A549 (cell line): ENCODE results near the gene EML4. TPM values are rescaled to one million over a fixed set of nuclear protein-coding genes. Genes with fewer than 3 reads are reported as not detected.

ENCODE experiments used
- ATAC-seq, 2 experiments: fragments of 200-7000 bp in 1 of 2; fragments of >200 bp in 1 of 2; cut with Nextera tagmentation in 1 of 2; cut with Tn5 transposase in 1 of 2; 3 replicates each; pipeline versions ENCODE4 v1.8.0 to v1.9.1; 2018 to 2020; ENCODE audit warnings: mild to moderate bottlenecking in 1 of 2, moderate library complexity in 1 of 2
- CTCF ChIA-PET: fragments of 300-600 bp; sonication (Branson Sonifier 250); formaldehyde crosslinking; extraction: SDS; loops from one replicate; lab custom pipeline; 2021; ENCODE audit warnings: antibody characterized with exemption, inconsistent platforms; lab: Yijun Ruan, JAX
- POLR2A ChIA-PET: fragments of 350-600 bp; formaldehyde crosslinking; extraction: SDS; loops from one replicate; lab custom pipeline; 2021; ENCODE audit warnings: antibody characterized with exemption, inconsistent platforms; lab: Yijun Ruan, JAX
- DNase-seq, 2 experiments: peaks; one replicate each; pipeline versions ENCODE4 v3.0.0 to v3.0.0-alpha.2; 2011 to 2016; ENCODE audit warnings: low read depth in 1 of 2, low spot score in 1 of 2
- FAIRE-seq: peaks from 2 replicates; lab custom pipeline; 2011; peaks lifted over from hg19 to GRCh38; lab: Jason Lieb, UNC
- H3K27ac ChIP-seq, 2 experiments: fragments of >200 bp; sonication (Bioruptor Twin); formaldehyde crosslinking; 3 replicates each; pipeline ENCODE4 v1.5.1; 2016 to 2017
- H3K4me1 ChIP-seq: fragments of >200 bp; sonication (Bioruptor Twin); formaldehyde crosslinking; 3 replicates; pipeline ENCODE4 v1.6.1; 2016
- H3K4me2 ChIP-seq: fragments of >200 bp; sonication (Bioruptor Twin); formaldehyde crosslinking; 3 replicates; pipeline ENCODE4 v1.6.1; 2016
- H3K4me3 ChIP-seq: fragments of >200 bp; sonication (Bioruptor Twin); formaldehyde crosslinking; 3 replicates; pipeline ENCODE4 v1.5.1; 2016
- H3K9me3 ChIP-seq: fragments of >200 bp; sonication (Bioruptor Twin); formaldehyde crosslinking; 3 replicates; pipeline ENCODE4 v1.6.1; 2016
- BCL3 ChIP-seq: fragments of >200 bp; sonication (Bioruptor Twin); formaldehyde crosslinking; IDR thresholded peaks from 3 replicates; pipeline ENCODE4 v1.6.1; 2016
- BHLHE40 ChIP-seq: IDR thresholded peaks from 2 replicates; pipeline ENCODE4 v1.6.1; 2012; ENCODE audit warnings: low read depth, low read length, inconsistent platforms
- CBX2 ChIP-seq: fragments of 200-600 bp; sonication (generic); IDR thresholded peaks from 2 replicates; pipeline ENCODE4 v1.6.1; 2016; ENCODE audit warnings: low read depth, mild to moderate bottlenecking, borderline replicate concordance
- CTCF ChIP-seq: fragments of >200 bp; sonication (Bioruptor Twin); formaldehyde crosslinking; IDR thresholded peaks from 3 replicates; pipeline ENCODE4 v1.5.1; 2016
- EHMT2 ChIP-seq: fragments of 200-600 bp; sonication (generic); IDR thresholded peaks from 2 replicates; pipeline ENCODE4 v1.6.1; 2016; ENCODE audit warnings: antibody characterized with exemption, low read depth, mild to moderate bottlenecking, moderate library complexity
- ESRRA ChIP-seq: fragments of 150-350 bp; IDR thresholded peaks from 2 replicates; pipeline ENCODE4 v1.6.1; 2014; ENCODE audit warnings: mild to moderate bottlenecking, low read length, borderline replicate concordance
- FOSL2 ChIP-seq, 2 experiments: fragments of 450-650 bp in 1 of 2; fragments of >200 bp in 1 of 2; sonication (Bioruptor Twin) in 1 of 2; formaldehyde crosslinking; IDR thresholded peaks; 2 replicates each; pipeline versions ENCODE4 v1.5.0 to v1.6.1; 2016 to 2020; ENCODE audit warnings: mild to moderate bottlenecking in 1 of 2, moderate library complexity in 1 of 2
- FOXS1 ChIP-seq: fragments of 250-450 bp; sonication (Bioruptor Pico); IDR thresholded peaks from 2 replicates; pipeline ENCODE4 v1.5.0; 2020; ENCODE audit warnings: mild to moderate bottlenecking, moderate library complexity
- HEYL ChIP-seq: fragments of 250-450 bp; sonication (Bioruptor Pico); IDR thresholded peaks from 2 replicates; pipeline ENCODE4 v1.8.0; 2021; ENCODE audit warnings: mild to moderate bottlenecking, moderate library complexity
- HOXA7 ChIP-seq: fragments of 250-450 bp; sonication (Bioruptor Pico); IDR thresholded peaks from 2 replicates; pipeline ENCODE4 v1.5.0; 2020; ENCODE audit warnings: mild to moderate bottlenecking, moderate library complexity
- JUN ChIP-seq, 2 experiments: fragments of >200 bp; sonication (Bioruptor Twin); formaldehyde crosslinking; IDR thresholded peaks; 2 replicates in 1 of 2; 3 replicates in 1 of 2; pipeline ENCODE4 v1.6.1; 2016 to 2017
- KDM1A ChIP-seq: fragments of 200-600 bp; sonication (generic); IDR thresholded peaks from 2 replicates; pipeline ENCODE4 v1.6.1; 2016; ENCODE audit warnings: low read depth, mild to moderate bottlenecking
- KDM5A ChIP-seq: fragments of 200-600 bp; sonication (generic); IDR thresholded peaks from 2 replicates; pipeline ENCODE4 v1.6.1; 2016; ENCODE audit warnings: antibody characterized with exemption, mild to moderate bottlenecking
- MAFK ChIP-seq: fragments of 450-650 bp; IDR thresholded peaks from 2 replicates; pipeline ENCODE4 v1.6.1; 2014; ENCODE audit not compliant: partially characterized antibody
- POLR2A ChIP-seq: IDR thresholded peaks from 2 replicates; pipeline ENCODE4 v1.6.1; 2012; ENCODE audit warnings: mild to moderate bottlenecking, low read length
- RARB ChIP-seq: fragments of 250-450 bp; sonication (Bioruptor Pico); IDR thresholded peaks from 2 replicates; pipeline ENCODE4 v1.8.0; 2021; ENCODE audit warnings: mild to moderate bottlenecking, moderate library complexity
- SMC3 ChIP-seq: fragments of >200 bp; sonication (Bioruptor Twin); formaldehyde crosslinking; IDR thresholded peaks from 3 replicates; pipeline ENCODE4 v1.6.1; 2018; ENCODE audit warnings: inconsistent platforms
- TFCP2L1 ChIP-seq: fragments of 250-450 bp; sonication (Bioruptor Pico); IDR thresholded peaks from 2 replicates; pipeline ENCODE4 v1.5.0; 2021; ENCODE audit warnings: mild to moderate bottlenecking
- TP53 ChIP-seq: fragments of 250-450 bp; sonication (Bioruptor Pico); IDR thresholded peaks from 2 replicates; pipeline ENCODE4 v1.5.0; 2021; ENCODE audit warnings: mild to moderate bottlenecking, moderate library complexity
- ZC3H11A ChIP-seq: fragments of 450-650 bp; IDR thresholded peaks from 2 replicates; pipeline ENCODE4 v1.6.1; 2014; ENCODE audit warnings: antibody characterized with exemption, mild to moderate bottlenecking
- ZFP36 ChIP-seq: fragments of 450-650 bp; IDR thresholded peaks from 2 replicates; pipeline ENCODE4 v1.6.1; 2014; ENCODE audit warnings: borderline replicate concordance; ENCODE audit not compliant: partially characterized antibody
- ZNF302 ChIP-seq: fragments of 250-450 bp; sonication (Bioruptor Pico); IDR thresholded peaks from 2 replicates; pipeline ENCODE4 v1.9.0; 2021; ENCODE audit warnings: inconsistent platforms, mild to moderate bottlenecking, moderate library complexity
- WGBS: methylation state at CpG from one replicate; pipeline ENCODE4 v1.1.6; 2017; ENCODE audit errors: missing lambda C conversion rate; 5-methylcytosine and 5-hydroxymethylcytosine counted together
- polyA plus RNA-seq, 4 experiments: library from polyadenylated mRNA; depleted of rRNA in 3 of 4; stranded (reverse); fragments of >200 nt; fragmentation: RNase III in 1 of 4; extraction: RNeasy Plus Mini Kit Qiagen cat#74134 plus additional on column Dnase treatment in 1 of 4; gene quantifications; 2 replicates in 3 of 4; 3 replicates in 1 of 4; pipeline ENCODE4 v1.2.3, GENCODE V29; 2011 to 2017
- TF ChIP-seq, protein P1 (sequence below): fragments of 150-350 bp; IDR thresholded peaks from 2 replicates; pipeline ENCODE4 v1.6.1; 2014; ENCODE audit warnings: low read depth, mild to moderate bottlenecking, low read length
- TF ChIP-seq, protein P2 (sequence below): fragments of 250-450 bp; sonication (Bioruptor Pico); IDR thresholded peaks from 2 replicates; pipeline ENCODE4 v1.5.0; 2021; ENCODE audit warnings: mild to moderate bottlenecking, moderate library complexity, borderline replicate concordance
- TF ChIP-seq, protein P3 (sequence below): IDR thresholded peaks from 2 replicates; pipeline ENCODE4 v1.6.1; 2012; ENCODE audit warnings: low read depth, borderline replicate concordance
- TF ChIP-seq, protein P4 (sequence below): fragments of 250-450 bp; sonication (Bioruptor Pico); IDR thresholded peaks from 2 replicates; pipeline ENCODE4 v1.5.0; 2020; ENCODE audit warnings: low read depth, mild to moderate bottlenecking, moderate library complexity

The EML4 gene
- polyA plus RNA-seq, 2 of the 4 experiments (the other 2 are of a cell fraction), result 34.6 to 130 TPM

DNA sequence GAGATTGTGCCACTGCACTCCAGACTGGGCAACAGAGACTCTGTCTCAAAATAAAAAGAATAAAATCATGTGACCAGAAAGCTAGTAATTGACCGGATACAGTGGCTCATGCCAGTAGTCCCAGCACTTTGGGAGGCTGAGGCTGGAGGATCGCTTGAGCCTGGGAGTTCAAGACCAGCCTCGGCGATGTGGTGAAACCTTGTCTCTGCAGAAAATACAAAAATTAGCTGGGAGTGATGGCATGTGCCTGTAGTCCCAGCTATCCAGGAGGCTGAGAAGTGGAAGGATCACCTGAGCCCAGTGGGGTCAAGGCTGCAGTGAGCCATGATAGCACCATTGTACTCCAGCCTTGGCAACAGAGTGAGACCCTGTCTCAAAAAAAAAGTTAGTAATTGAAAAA, 155.1 kb downstream of the EML4 start:
- Histone ChIP-seq H3K27ac (no peak overlapping the region), H3K4me3 (no peak overlapping the region), H3K9me3 (no peaks in the 10 kb centered on the region), H3K4me2 (no peak overlapping the region), H3K4me1 (peaks cover 12% of the 10 kb centered on the region)
- WGBS, result 91% methylated on average over 4 of the region's 4 CpGs
- no peak for TF ChIP-seq CTCF
- no peak for TF ChIP-seq ZNF302 (CRISPR knock-in tag)
- TF ChIP-seq POLR2A, result no peak
- no peak for TF ChIP-seq MAFK
- TF ChIP-seq CBX2, result no peak
- TF ChIP-seq HEYL, result no peak
- no peak for TF ChIP-seq BCL3
- TF ChIP-seq KDM1A, result no peak
- TF ChIP-seq, protein P1, sequence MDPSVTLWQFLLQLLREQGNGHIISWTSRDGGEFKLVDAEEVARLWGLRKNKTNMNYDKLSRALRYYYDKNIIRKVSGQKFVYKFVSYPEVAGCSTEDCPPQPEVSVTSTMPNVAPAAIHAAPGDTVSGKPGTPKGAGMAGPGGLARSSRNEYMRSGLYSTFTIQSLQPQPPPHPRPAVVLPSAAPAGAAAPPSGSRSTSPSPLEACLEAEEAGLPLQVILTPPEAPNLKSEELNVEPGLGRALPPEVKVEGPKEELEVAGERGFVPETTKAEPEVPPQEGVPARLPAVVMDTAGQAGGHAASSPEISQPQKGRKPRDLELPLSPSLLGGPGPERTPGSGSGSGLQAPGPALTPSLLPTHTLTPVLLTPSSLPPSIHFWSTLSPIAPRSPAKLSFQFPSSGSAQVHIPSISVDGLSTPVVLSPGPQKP, result no peak
- TF ChIP-seq, protein P2, sequence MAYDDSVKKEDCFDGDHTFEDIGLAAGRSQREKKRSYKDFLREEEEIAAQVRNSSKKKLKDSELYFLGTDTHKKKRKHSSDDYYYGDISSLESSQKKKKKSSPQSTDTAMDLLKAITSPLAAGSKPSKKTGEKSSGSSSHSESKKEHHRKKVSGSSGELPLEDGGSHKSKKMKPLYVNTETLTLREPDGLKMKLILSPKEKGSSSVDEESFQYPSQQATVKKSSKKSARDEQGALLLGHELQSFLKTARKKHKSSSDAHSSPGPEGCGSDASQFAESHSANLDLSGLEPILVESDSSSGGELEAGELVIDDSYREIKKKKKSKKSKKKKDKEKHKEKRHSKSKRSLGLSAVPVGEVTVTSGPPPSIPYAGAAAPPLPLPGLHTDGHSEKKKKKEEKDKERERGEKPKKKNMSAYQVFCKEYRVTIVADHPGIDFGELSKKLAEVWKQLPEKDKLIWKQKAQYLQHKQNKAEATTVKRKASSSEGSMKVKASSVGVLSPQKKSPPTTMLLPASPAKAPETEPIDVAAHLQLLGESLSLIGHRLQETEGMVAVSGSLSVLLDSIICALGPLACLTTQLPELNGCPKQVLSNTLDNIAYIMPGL, result no peak
- TF ChIP-seq TFCP2L1 (CRISPR knock-in tag), result no peak
- FAIRE-seq (no peak), DNase-seq (no peak), ATAC-seq (no peak)
- CTCF ChIA-PET, result interaction anchor here (0.8 to 9.0 kb wide), 4 partner anchors 10 to 231 kb away, joined by 3 to 131 read pairs (median 3); no protein-coding TSS in a partner anchor
- POLR2A ChIA-PET, result interaction anchor here (0.7 kb wide), 1 partner anchor 10 kb away, joined by 3 read pairs; no protein-coding TSS in a partner anchor

DNA sequence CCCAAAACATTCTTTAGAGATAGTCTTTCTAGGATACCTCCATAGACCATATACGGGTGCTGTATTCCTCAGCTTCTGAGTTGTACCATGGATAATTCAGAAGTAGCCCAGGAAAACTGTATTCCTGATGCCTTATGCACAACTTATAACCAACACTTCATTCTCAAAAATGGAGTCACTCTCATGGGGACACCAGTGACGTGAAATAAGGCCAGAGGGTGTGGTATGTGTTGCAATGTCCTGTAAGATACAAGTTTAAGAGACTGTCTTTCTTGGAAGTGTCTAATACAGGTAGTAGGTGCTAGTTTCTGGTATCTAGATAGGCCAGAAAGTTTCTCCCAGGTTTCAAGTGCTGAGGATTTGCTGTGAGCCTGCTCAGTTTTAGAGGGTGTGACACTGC, 155.8 kb downstream of the EML4 start:
- WGBS, result 94% methylated on average over 2 of the region's 2 CpGs
- H3K4me2 ChIP-seq, result no peak overlapping the region
- CTCF ChIA-PET, result interaction anchor here (1.0 to 9.0 kb wide), 5 partner anchors 18 to 232 kb away, joined by 3 to 131 read pairs (median 3); no protein-coding TSS in a partner anchor
- H3K9me3 ChIP-seq, result no peaks in the 10 kb centered on the region
- H3K27ac ChIP-seq, result no peak overlapping the region
- POLR2A ChIA-PET, result no interaction called here
- FAIRE-seq (no peak), DNase-seq (no peak), ATAC-seq (no peak)
- no peak overlapping the region for H3K4me3 ChIP-seq
- peaks cover 12% of the 10 kb centered on the region for H3K4me1 ChIP-seq
- TF ChIP-seq CTCF (no peak), FOSL2 (IDR thresholded peaks at IDR 0.05) (no peak), FOSL2 (CRISPR knock-in tag; IDR thresholded peaks at IDR 0.05) (no peak), FOXS1 (no peak), ZC3H11A (no peak), KDM5A (no peak), HOXA7 (CRISPR knock-in tag) (no peak), SMC3 (no peak), BHLHE40 (no peak), ZFP36 (no peak), ESRRA (no peak), EHMT2 (no peak), RARB (CRISPR knock-in tag) (no peak), TP53 (CRISPR knock-in tag) (no peak), JUN (IDR thresholded peaks at IDR 0.05) (no peak)
- TF ChIP-seq, protein P3, sequence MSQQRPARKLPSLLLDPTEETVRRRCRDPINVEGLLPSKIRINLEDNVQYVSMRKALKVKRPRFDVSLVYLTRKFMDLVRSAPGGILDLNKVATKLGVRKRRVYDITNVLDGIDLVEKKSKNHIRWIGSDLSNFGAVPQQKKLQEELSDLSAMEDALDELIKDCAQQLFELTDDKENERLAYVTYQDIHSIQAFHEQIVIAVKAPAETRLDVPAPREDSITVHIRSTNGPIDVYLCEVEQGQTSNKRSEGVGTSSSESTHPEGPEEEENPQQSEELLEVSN, result no peak
- TF ChIP-seq, protein P4, sequence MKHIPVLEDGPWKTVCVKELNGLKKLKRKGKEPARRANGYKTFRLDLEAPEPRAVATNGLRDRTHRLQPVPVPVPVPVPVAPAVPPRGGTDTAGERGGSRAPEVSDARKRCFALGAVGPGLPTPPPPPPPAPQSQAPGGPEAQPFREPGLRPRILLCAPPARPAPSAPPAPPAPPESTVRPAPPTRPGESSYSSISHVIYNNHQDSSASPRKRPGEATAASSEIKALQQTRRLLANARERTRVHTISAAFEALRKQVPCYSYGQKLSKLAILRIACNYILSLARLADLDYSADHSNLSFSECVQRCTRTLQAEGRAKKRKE (CRISPR knock-in tag), result no peak
- TF ChIP-seq, protein P2, result no peak
